ENCODE data around the gene IFITM1.
A peak's percentile ranks its signal among the peaks of the same experiment; 100 is the strongest.
"Not testable (repeated sequence)": the region's sequence is repeated elsewhere in the genome, so short reads cannot be mapped to it uniquely, and the experiment has no call there.

IFITM1 gene

GRCh38 chr11:344836-345578 is 31.2 kb downstream of the IFITM1 start:
- DNase-seq (ENCODE audit: low read depth in 2 of 2) = no peak

- DNase-seq (ENCODE audit: low read depth in 2 of 2) = no peak
Observed at GRCh38 chr11:346529-346928, 32.7 kb downstream of the IFITM1 start.

- not testable (repeated sequence) for DNase-seq (ENCODE audit: low read depth in 2 of 2)
Observed at GRCh38 chr11:349270-349954, 35.6 kb downstream of the IFITM1 start.

GRCh38 chr11:350033-350722 is 36.3 kb downstream of the IFITM1 start:
- not testable (repeated sequence) for DNase-seq (ENCODE audit: low read depth in 2 of 2)

- no peak for DNase-seq (ENCODE audit: low read depth in 2 of 2)
Observed at GRCh38 chr11:350723-351255, 36.9 kb downstream of the IFITM1 start.

GRCh38 chr11:351411-351810 is 37.6 kb downstream of the IFITM1 start:
- DNase-seq (ENCODE audit: low read depth in 2 of 2) = no peak

GRCh38 chr11:352456-353031 is 38.7 kb downstream of the IFITM1 start:
- no peak for DNase-seq (ENCODE audit: low read depth in 2 of 2)

GRCh38 chr11:353179-353873 is 39.5 kb downstream of the IFITM1 start:
- no peak for DNase-seq (ENCODE audit: low read depth in 2 of 2)

- peak; percentile 79 to 85 for DNase-seq (ENCODE audit: low read depth in 2 of 2)
Observed at GRCh38 chr11:355581-356458, 42.0 kb downstream of the IFITM1 start.

GRCh38 chr11:356610-357009 is 42.8 kb downstream of the IFITM1 start:
- no peak for DNase-seq (ENCODE audit: low read depth in 2 of 2)

- no peak for DNase-seq (ENCODE audit: low read depth in 2 of 2)
Observed at GRCh38 chr11:357582-357981, 43.7 kb downstream of the IFITM1 start.

- DNase-seq (ENCODE audit: low read depth in 2 of 2) = no peak
Observed at GRCh38 chr11:358129-358800, 44.4 kb downstream of the IFITM1 start.

- peak; percentile 26 to 45 for DNase-seq (ENCODE audit: low read depth in 2 of 2)
Observed at GRCh38 chr11:359181-359714, 45.4 kb downstream of the IFITM1 start.

- no peak for DNase-seq (ENCODE audit: low read depth in 2 of 2)
Observed at GRCh38 chr11:360326-361280, 46.8 kb downstream of the IFITM1 start.

- no peak for DNase-seq (ENCODE audit: low read depth in 2 of 2)
Observed at GRCh38 chr11:362642-363442, 49.0 kb downstream of the IFITM1 start.

GRCh38 chr11:363443-363805 is 49.6 kb downstream of the IFITM1 start:
- not testable (repeated sequence) for DNase-seq (ENCODE audit: low read depth in 2 of 2)

GRCh38 chr11:363948-364761 is 50.3 kb downstream of the IFITM1 start:
- peak; percentile 27 to 36 for DNase-seq (ENCODE audit: low read depth in 2 of 2)

Measured in stimulated activated CD8-positive, alpha-beta memory T cell treated with anti-CD3 and anti-CD28 coated beads, Interleukin-15, amount 100 ng/mL, for 48 hours (primary cell).